AML-193 (cell line): ENCODE data around the gene APOB.
"Not testable (repeated sequence)": the region's sequence is repeated elsewhere in the genome, so short reads cannot be mapped to it uniquely, and the experiment has no call there.

ENCODE experiments used
- DNase-seq, 2 experiments: peaks; one replicate each; lab custom pipeline; 2025; lab: John Stamatoyannopoulos, UW

The APOB gene

DNA sequence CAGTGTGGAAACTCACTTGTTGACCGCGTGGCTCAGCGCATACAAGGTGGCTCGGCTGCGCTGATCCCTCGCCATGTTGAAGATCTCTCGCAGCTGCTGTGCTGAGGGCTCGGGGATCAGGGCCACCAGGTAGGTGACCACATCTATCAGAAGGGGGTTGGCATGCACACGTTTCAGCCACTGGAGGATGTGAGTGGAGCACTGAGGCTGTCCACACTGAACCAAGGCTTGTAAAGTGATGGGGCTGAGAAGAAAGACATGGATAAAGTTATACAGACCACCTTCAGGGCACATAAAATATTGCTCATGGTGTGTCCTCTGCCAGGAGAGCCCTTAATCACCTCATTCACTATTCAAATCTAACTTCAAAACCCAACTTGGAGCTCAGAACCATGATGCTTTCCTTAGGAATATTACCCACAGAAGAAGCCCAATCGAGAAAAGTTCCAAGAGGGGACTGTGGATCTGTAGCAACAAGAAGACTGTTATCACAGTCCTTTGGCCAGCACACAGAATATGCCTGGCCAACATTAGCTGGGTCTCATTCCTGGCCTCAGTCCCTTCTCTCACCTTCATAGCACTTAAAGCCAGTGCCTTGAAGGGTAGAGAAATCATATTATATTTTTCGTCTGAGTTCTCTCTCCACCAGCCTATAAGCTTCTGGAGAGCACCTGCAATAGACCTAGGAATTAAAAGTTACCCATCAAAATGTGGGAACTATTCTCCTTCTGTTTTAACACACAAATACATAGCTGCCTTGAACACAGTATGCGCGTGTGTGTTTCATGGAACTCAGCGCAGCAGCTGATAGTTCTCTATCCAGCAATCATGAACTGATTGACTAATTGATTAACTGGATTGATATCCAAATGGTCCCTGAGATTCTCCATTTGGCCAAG, 11.3 kb downstream of the APOB start:
- DNase-seq = no peak

DNA sequence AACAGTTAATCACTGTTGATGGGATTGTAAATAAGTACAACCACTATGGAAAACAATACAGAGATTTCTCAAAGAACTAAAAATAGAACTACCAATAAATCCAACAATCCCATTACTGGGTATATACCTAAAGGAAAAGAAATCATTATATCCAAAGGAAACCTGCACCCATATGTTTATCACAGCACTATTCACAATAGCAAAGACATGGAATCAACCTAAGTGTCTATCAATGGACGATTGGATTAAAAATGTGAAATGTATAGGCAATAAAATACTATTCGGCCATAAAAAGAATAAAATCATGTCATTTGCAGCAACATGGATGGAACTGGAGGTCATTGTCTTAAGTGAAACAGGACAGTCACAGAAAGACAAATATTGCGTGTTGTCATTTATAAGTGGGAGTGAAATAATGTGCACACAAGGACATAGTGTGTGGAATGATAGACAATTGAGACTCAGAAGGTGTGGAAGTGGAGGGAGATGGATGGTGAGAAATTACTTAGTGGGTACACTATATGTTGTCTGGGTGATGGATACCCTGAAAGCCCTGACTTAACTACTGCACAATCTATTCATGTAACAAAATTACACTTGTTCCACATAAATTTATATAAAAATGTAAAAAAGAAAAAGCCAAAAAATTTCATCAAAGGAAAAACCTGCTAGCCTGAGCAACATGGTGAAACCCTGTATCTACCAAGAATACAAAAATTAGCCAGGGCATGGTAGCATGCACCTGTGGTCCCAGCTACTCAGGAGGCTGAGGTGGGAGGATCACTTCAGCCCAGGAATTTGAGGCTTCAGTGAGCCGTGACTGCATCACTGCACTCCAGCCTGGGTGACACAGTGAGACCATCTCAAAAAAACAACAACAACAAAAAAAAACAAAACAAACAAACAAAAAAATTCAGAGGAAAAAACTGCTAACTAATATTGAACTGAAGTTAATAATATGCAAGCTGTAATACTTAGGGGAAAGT, 12.6 kb downstream of the APOB start:
- DNase-seq = no peak

DNA sequence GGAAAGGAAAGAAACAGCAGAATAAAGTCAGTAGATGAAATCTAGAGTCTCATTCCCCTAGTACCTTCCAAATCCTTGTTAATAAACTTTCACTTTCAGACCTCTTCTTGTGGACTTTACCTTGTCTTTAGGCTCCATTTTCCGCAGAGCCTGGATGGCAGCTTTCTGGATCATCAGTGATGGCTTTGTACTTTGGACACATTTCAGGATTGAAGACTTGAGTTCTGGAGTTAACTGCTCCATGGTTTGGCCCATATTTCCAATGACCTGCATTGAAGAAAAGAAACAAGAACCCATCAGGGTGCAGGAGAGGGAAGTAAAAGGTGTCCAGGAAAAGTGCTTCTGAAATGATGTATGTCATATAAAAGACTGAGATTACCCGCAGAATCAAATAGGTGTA, 14.4 kb downstream of the APOB start:
- no peak for DNase-seq

DNA sequence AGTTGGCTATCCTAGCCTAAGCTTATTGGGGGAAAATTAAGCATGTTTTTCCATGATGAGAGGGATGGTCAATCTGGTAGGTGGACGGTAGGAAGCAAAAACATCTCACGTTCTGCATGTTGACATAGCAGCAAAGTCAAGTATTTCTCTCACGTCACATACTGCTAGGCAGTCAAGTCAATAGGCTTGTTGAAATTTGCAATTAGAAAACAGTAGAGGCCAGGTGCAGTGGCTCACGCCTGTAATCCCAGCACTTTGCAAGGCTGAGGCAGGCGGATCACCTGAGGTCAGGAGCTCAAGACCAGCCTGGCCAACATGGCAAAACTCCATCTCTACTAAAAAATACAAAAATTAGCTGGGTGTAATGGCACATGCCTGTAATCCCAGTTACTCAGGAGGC, 14.9 kb downstream of the APOB start:
- DNase-seq = not testable (repeated sequence)

DNA sequence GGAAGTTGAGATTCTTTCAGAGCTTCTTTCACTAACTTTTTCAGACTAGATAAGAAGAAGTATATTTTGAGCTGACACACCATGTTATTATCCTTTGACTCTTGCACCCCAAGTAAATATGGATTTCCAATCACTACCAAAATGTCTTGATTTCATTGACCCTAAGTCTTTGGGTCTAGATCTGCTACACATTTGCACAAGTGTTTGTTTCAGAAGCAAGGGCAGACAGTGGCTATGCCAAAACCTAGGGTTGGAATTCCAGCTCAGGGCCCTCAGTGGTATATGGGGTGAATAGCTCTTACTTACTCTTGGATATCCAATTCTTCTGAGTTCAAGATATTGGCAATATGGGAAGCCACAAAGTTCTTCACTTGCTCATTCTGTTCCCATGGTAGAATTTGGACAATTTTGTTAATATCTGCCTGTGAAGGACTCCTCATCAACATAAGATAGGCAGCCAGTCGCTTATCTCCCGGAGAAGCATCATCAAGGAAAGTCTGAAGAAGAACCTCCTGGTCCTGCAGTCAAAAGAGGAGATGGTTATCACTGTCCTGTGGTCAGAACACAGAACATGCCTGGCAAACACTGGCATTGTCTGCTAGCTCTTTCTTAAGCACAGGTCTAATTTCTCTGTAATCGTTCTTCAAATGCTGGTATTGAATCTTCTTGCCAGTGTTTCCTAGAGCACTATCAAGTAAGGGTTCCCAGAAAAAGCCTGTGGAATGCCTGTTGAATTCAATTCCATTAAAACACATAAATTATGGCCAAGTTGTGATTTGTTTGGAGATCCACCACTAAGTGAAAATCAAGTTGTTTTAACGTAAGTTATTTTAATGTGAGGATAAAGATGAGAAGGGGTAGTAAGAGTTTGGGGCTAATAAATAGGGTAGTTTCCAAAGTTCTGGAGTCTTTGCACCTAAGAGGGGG, 15.6 kb downstream of the APOB start:
- DNase-seq = no peak

DNA sequence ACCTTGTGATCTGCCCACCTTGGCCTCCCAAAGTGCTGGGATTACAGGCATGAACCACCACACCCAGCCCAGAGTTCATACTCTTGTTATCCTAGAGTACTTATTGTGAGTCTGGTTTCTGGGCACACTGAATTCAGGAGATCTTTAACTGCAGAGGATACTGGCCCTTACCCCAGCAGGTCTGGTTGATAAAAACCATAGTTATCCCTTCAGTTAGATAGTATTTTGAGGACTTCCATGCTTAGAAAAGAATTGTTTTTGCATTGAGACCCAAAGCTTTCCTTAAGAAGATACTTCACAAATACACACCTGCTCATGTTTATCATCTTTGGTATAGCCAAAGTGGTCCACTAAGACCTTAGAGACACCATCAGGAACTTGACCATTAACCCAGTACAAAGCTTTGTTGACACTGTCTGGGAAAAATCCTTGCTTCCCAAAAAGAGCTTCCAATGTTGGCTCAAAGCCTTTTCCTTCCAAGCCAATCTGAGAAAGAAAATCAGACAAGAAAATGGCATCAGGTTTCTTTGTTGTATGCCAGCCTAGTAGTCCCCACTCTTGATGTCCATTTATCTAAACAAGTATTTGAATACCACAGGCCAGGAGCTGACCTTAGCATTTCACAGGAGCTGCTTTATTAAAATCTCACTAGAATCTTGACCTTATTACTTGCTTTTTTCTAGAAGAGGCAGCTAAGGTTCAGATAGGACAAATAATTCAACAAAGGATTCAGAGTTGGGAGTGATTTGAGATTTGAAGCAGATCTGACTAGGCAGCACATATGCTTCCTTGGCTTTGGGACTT, 17.2 kb downstream of the APOB start:
- DNase-seq = no peak

DNA sequence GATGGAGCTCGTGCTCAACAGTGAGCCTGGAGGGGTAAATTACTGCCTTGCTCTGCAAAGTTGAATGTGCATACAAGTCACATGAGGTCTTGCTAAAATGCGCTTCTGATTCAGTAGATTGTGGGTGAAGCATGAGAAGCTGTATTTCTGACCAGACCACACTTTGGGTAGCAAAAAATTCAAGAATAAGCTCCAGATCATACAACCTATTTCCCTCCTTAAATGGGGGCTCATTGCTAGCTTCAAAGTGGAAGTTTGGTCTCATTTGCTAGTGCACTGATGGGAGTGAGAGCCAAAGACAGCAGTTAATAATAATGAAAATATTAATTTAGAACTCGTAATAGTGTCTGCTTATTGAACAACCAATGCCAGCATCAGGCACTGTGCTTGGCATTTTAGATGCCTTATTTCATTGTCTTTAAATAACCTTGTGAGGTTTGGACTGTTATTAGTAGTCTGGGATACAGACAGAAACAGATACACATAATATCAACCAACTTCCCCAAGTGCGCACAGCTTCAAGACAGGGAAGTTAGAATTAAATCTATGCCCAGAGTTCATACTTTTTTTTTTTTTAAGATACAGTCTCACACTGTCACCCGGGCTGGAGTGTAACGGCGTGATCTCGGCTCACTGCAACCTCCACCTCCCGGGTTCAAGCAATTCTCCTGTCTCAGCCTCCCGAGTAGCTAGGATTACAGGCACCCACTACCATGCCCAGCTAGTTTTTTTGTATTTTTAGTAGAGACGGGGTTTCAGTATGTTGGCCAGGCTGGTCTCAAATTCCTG, 18.0 kb downstream of the APOB start:
- DNase-seq = no peak

DNA sequence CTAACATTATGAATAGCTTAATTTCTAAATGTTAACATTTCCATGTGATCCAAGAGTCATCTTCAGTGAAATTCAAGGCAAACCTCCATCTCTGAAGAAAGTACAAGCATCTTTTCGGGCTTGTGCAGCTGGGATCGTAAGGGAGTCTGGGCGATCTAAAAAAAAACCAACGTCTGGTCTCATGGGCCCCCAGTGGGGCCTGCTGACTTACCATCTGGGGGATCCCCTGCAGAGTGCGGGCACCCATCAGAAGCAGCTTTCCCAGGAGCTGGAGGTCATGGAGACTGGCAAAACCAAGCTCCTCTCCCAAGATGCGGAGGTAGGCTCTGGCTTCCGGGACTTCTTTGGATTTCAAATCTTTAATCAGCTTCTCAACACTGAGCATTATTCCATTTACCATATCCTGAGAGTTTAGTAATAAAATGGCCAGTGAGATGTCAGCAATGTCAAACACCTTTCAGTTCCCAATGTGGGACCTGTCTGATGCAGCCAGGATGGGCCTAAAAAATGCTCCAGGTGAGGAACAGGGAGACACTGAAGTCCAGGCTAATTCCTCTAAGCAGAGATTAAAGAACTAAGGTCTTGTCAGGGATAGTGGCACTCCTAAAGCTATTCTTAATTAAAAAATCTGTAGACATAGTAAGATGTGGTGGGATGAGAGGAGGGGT, 19.0 kb downstream of the APOB start:
- no peak for DNase-seq

DNA sequence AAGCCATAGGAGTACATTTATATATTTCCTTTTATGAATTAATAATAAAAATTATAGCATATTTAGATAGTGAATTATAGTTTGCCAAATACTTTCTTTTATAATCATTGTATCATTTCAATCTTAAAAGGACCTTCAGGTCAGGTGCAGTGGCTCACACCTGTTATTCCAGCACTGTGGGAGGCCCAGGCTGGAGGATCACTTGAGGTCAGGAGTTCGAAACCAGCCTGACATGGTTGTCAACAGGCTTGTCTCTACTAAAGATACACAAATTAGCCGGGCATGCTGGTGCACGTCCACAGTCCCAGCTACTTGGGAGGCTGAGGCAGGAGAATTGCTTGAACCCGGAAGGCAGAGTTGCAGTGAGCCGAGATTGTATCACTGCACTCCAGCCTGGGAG, 19.7 kb downstream of the APOB start:
- no peak for DNase-seq

DNA sequence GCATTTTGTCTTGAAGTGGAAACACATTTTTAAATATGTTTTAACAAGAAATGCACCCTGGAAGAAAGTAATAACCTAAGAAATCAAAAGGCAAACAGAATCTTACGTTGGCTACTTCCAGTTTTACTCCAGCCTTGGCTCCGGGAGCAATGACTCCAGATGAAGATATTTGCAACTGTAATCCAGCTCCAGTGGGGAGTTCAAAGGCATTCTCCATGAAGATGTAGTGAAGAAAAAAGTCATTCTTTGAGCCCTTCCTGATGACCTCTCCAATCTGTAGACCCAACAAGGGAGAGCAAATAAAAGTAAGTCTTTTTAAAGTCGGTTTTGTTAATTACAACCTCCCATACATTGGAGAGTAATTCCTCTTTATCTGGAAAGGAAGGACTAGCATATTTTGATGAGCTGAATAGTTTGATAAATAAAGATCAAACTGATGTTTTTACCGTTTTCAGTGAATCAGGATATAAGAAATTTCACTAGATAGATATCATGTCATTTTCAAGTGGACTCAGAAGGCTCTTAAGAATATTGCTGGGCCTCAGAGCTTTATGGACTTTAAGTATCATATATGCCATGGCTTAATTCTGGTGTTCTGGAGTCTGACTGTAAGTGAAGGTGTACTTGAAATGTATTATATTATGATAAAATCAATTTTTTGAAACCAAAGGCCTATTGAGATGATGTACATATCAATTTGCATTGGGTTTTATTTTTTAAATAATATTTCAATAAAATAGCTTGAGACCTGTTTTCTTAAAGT, 20.3 kb downstream of the APOB start:
- no peak for DNase-seq

DNA sequence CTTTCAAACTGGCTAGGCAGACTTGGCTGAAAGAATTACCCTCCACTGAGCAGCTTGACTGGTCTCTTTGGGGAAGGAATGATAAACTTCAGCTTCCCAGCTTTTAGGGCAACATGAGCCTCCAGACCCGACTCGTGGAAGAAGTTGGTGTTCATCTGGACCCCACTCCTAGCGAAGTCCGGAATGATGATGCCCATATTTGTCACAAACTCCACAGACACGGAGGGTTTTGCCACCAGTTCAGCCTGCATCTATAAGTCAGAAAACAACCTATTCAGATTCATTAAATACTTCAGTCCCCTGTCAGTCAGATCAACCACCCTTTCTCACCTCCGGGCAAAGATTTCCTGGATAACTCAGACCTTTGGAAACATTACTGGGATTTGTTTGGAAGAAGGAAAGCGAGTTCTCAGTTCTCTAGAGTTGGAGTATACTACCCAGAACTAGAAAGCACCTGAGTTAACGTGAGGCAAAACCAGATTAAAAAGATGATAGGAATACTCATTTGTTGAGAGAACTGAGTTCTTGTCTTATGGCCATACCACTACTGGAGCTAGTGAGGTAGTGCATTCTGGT, 21.0 kb downstream of the APOB start:
- DNase-seq = no peak

DNA sequence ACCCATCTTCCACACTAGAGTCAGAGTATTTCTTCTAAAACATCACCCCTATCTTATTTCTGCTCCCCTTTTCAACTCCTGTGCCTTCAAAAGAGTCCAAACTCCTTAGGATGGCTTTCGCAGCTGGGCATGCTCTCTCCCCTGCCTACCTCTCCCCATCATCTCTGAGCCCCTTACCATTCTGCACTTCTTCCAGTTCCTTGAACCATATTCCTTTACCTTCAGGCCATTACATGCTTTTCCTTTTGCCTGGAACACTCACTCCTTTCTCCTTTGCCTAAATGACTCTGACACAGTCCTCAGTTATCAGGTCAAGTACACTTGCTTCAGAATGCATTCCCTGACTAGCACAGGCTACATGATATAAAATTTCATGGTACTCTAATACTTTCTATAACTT, 22.4 kb downstream of the APOB start:
- no peak for DNase-seq

DNA sequence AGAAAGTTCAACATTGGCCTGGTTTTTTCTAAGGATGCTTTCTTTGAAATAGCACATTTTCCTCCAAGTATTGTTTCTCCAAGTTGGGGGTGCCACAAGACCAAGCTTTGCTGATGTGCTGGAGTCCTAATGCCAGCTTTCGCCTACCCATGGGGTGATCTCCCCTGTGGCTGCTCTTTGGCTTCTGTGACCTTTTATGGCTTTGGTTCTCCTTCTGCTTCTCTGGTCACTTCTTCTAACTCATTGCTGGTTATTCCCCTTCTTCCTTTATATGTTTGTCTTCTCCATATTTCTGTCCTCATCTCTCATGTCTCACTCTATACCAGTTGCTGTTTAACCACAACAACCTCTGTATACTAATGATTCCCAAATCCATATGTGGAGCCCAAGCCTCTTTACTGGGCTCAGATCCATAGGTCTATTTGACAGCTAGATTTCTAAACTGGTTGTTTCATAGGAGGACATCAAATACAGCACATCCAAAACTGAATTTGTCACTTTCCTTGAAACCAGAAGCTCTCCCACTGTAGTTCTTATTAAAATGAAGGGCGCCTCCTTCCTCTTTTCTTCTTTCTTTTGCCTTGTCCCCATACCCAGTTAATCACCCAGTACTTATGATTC, 23.1 kb downstream of the APOB start:
- DNase-seq = no peak

DNA sequence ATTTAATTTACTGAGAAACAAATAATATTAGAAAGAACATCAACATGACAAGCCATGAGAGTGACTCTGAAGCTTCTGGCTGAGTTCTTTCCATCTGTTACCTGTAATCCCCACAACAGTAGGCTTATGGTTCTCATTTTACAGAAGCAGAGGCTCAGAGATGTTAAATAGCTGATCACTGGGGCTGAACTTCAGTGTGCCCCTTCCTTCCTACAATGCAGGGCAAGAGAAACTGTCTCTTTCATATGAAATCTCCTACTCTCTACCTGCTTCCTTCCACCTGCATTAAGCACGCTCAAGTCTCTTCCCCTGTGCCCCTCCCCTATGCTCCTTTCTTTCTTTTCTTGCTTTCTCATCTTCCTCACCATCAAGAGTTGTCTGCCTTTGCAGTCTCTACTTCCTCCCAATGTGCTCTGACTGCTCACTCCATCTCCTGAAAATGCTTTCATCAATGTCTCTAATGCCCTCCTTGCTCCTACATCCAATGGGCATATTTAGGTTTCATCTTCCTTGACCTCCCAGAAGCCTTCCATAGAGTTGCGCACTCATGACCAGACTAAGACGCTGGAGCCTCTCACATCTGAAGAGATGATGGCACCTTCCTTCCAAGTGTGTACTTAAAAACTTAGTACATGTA, 23.7 kb downstream of the APOB start:
- DNase-seq = no peak

DNA sequence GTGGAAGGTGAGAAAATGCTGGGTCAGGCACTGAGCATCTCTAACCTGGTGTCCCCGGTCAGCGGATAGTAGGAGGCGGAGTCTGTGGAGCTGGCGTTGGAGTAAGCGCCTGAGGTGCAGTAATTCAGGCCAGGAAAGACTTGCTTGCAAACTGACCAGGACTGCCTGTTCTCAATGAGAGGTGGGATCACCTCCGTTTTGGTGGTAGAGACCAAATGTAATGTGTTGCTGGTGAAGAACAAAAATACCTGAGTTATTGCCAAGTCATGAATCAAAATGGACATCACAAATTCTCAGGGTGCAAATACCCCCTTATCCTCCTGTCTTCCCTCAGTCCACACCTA, 24.2 kb downstream of the APOB start:
- DNase-seq = no peak

DNA sequence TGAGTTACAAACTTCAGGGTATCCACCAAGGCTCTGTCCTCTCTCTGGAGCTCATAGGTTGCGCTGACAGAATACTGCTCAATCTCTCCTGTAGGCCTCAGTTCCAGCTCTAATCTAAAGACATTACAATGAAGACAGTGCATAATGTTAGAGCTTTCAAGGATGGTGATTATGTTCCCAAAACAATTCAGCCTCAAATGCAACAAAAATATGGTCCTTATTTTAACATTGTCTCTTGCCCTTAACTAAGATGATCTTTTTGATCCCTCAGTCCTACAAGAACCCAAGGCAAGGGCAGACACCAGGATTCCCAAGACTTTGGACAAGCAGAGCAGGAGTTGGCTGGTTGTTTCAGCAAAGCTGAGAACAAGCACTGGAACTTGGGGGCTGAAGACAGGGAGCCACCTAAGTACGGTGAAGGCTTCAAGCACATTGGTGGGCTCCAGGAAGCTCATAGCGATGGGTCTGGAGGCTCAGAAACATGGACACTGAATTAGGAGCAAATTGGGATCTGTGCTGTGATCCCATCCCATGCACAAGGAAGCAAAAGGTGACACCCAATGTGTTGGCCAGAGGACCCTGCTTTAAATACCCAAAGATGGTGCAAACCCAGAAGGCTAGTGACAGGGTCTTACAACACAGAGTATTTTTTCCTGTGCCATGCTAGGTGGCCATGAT, 24.7 kb downstream of the APOB start:
- DNase-seq = no peak

DNA sequence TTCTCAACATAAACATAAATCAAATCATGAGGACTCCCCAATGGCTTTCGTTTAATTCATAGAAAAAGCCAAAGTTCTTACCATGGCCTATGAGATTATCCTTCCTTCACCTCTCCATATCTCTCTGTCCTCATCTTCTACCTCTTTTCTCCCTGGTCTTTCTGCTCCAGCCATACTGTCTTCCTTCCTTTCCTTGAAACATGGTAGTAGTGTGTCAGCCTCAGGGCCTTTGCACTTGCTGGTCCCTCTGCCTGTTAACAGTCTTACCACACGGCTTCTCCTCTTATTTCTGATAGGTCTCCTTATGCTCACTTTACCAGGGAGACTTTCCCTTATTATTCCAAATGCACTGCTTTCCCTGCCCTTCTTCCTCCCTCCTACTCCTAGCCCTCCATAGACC, 25.6 kb downstream of the APOB start:
- DNase-seq = no peak
